Frontal cortex (tissue), 4 donors: ENCODE data around the gene PRLH. TPM values are rescaled to one million over a fixed set of nuclear protein-coding genes. Genes with fewer than 3 reads are reported as not detected.

ENCODE experiments used
- DNase-seq, 2 donors: peaks; one replicate each; pipeline ENCODE4 v3.0.0; 2012; ENCODE audit warnings: low spot score in 2 of 2
- FAIRE-seq: peaks from 2 replicates; lab custom pipeline; 2012; peaks lifted over from hg19 to GRCh38; lab: Jason Lieb, UNC
- total RNA-seq: library from RNA; depleted of rRNA; stranded (reverse); fragments of >200 nt; gene quantifications from one replicate; pipeline ENCODE4 v1.2.3, GENCODE V29; 2014
- donor health status: control.
- donor health status: control.
- donor health status: control.

Gene PRLH
- total RNA-seq: not detected

GRCh38 chr2:237566401-237567235, at the start of gene PRLH:
Gene PRLH (plus strand): TSS chr2:237566574. CDS start chr2:237566574, 0 bp downstream.
- FAIRE-seq (no peak), DNase-seq (no peak)

- DNase-seq (no peak), FAIRE-seq (no peak)
These were observed 49.2 kb upstream of the PRLH start for GRCh38 chr2:237517163-237517562.

DNA sequence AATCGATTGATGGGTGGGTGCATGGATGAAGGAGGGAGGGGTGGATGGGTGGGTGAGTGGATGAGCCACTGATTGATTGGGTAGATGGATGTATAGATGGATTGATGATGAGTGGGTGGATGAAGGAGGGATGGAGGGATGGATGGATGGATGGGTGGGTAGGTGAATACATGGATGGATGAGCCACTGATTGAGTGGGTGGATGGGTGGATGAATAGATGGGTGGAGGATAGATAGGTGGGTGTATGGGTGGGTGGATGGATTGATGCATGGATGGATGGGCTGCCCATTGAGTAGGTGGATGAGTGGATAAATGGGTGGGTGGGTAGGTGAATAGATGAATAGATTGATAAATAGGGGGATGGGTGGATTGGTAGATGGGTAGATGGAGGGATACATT, 48.4 kb upstream of the PRLH start:
- FAIRE-seq (no peak), DNase-seq (no peak)

GRCh38 chr2:237519506-237520245, 46.7 kb upstream of the PRLH start:
- DNase-seq (no peak), FAIRE-seq (no peak)

- FAIRE-seq (no peak), DNase-seq (no peak)
These were observed 46.1 kb upstream of the PRLH start for GRCh38 chr2:237520290-237520689.

GRCh38 chr2:237524631-237525030, 41.7 kb upstream of the PRLH start:
- DNase-seq: no peak
- no peak for FAIRE-seq

DNA sequence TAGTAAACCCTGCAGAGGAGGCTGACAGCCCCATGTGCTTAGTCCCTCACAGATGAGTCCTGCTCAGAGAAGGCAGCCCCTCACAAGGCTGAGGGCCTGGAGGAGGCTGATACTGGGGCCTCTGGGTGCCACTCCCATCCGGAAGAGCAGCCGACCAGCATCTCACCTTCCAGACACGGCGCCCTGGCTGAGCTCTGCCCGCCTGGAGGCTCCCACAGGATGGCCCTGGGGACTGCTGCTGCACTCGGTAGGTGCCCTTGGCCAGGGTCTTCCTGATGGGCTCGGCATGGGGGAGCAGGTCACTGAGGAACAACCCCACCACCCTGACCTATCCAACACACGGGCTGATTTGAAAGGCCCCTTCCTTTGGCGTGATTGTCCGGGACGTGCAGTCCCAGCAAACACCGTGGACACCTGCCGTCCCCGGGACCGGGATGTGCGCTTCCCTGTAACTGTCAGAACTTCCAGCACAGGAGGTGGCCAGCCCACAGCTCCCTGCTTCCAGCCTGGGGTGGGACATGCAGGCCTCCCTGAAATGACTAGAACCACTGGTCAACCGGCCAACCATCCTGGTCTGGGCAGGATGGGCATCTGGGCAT, 40.7 kb upstream of the PRLH start:
- no peak for DNase-seq
- FAIRE-seq: no peak

DNA sequence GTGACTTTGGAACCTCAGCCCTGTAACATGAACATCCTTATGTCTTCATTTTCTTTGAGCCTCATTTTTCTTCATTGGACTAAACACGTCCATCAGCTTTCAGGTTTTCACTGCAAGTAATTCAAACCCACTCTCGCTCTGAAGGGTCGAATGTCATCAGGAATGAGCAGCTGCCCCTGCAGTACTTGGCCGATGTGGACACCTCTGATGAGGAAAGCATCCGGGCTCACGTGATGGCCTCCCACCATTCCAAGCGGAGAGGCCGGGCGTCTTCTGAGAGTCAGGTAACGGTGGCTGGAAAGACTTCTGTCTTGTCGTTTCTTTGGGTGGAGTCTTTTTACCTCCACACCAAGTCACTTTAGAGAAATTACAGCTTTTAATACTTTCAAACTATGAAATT, 39.1 kb upstream of the PRLH start:
- no peak for DNase-seq
- FAIRE-seq: no peak

DNA sequence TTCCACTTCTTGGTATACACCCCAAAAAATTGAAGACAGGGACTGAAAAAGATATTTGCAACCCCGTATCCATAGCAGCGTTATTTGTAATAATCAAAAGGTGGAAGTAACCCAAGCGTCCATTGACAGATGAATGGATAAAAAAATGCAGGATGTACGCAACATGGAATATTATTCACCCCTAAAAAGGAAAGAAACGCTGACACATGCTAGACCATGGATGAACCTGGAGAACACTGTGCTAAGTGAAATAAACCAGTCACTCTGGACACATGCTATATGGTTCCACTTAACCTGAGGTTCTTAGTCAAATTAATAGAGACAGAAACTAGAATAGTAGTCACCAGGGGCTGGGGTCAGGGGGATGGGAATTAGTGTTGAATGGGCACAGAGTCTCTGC, 38.6 kb upstream of the PRLH start:
- no peak for FAIRE-seq
- no peak for DNase-seq

GRCh38 chr2:237529452-237530402, 36.6 kb upstream of the PRLH start:
- no peak for DNase-seq
- FAIRE-seq: no peak

- no peak for FAIRE-seq
- DNase-seq: no peak
These were observed 35.6 kb upstream of the PRLH start for GRCh38 chr2:237530472-237531433.

DNA sequence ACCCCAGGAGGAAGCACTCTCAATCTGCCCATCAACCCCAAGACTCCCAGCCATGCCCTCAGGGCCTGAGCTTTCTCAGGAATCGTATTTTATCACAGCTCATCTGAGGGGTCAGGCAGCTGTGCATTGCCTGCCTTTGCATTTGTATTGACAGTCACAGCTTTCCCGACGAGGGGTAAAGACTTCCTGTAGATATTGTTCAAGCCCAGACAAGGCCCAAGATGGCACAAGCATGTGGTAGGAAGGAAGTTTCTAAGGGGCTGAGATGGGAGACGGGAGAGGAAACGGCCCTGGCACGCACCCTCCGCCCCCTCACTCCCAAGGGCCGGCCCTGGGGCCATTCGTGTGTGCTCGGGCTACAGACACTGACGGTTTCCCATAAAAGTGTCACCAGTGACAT, 34.2 kb upstream of the PRLH start:
- no peak for DNase-seq
- FAIRE-seq: no peak

GRCh38 chr2:237533668-237534161, 32.7 kb upstream of the PRLH start:
- FAIRE-seq: no peak
- no peak for DNase-seq

GRCh38 chr2:237534380-237534779, 32.0 kb upstream of the PRLH start:
- no peak for FAIRE-seq
- DNase-seq: no peak

- FAIRE-seq (no peak), DNase-seq (no peak)
These were observed 30.8 kb upstream of the PRLH start for GRCh38 chr2:237535385-237536082.

DNA sequence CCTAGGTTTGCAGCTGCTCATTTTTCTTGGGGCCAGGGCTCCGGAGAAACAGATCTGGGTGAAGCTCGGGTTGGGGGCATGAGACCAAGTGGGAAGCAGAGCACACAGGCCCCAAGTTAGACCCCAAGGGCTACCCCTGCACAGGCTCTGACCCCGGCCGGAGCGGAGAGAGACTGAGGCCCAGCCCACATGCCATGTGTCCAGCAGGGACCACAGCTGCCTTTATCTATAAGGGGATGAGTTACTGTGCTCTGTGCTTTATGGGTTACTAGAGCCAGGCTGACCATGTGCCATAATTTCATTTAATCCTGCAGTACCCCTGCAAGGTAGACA, 30.3 kb upstream of the PRLH start:
- no peak for FAIRE-seq
- no peak for DNase-seq

GRCh38 chr2:237536617-237537016, 29.8 kb upstream of the PRLH start:
- FAIRE-seq: no peak

More at GRCh38 chr2:237536617-237537016, 29.8 kb upstream of the PRLH start:
- no peak for DNase-seq
